ENCODE measurements around the gene MED13L.

GRCh38 chr12:116141833-116142162 is 135.7 kb downstream of the MED13L start:
- TF ChIP-seq CTCF (IDR thresholded peaks at IDR 0.05) (no peak), POLR2A (IDR thresholded peaks at IDR 0.05) (no peak), POLR2AphosphoS5 (IDR thresholded peaks at IDR 0.05) (no peak)

Data from breast epithelium (tissue), 3 donors.